GM23338 (cell line): ENCODE measurements around the gene SLC6A19. TPM values are rescaled to one million over a fixed set of nuclear protein-coding genes. Genes with fewer than 3 reads are reported as not detected.

ENCODE experiments used
- ATAC-seq: fragments of 200-7000 bp; cut with Tn5 transposase; 3 replicates; pipeline ENCODE4 v1.9.1; 2020
- DNase-seq: peaks from one replicate; pipeline ENCODE4 v3.0.0-alpha.2; 2015; ENCODE audit warnings: low spot score
- H2AFZ ChIP-seq: fragments of 200-600 bp; sonication (generic); 2 replicates; pipeline ENCODE4 v1.8.0; 2016; ENCODE audit warnings: antibody characterized with exemption, mild to moderate bottlenecking, moderate library complexity
- H3F3A ChIP-seq: fragments of 200-600 bp; sonication (generic); replicated peaks from 2 replicates; pipeline ENCODE4 v1.8.0; 2017; ENCODE audit warnings: antibody characterized with exemption, mixed run types, low read depth
- H3K27ac ChIP-seq: fragments of 200-600 bp; sonication (generic); 2 replicates; pipeline ENCODE4 v1.6.1; 2016; ENCODE audit warnings: low read depth
- H3K27me3 ChIP-seq: fragments of 200-600 bp; sonication (generic); 2 replicates; pipeline ENCODE4 v1.8.0; 2016; ENCODE audit warnings: mild to moderate bottlenecking, mixed run types, moderate library complexity; ENCODE audit not compliant: insufficient read depth
- H3K36me3 ChIP-seq: fragments of 200-600 bp; sonication (generic); 2 replicates; pipeline ENCODE4 v1.8.0; 2016; ENCODE audit warnings: mild to moderate bottlenecking; ENCODE audit not compliant: insufficient read depth
- H3K4me1 ChIP-seq: fragments of 200-600 bp; sonication (generic); 2 replicates; pipeline ENCODE4 v1.8.0; 2016; ENCODE audit warnings: mild to moderate bottlenecking, moderate library complexity; ENCODE audit not compliant: insufficient read depth
- H3K4me2 ChIP-seq: fragments of 200-600 bp; sonication (generic); 2 replicates; pipeline ENCODE4 v1.7.1; 2017; ENCODE audit warnings: mixed run types
- H3K4me3 ChIP-seq: fragments of 200-600 bp; sonication (generic); 2 replicates; pipeline ENCODE4 v1.6.1; 2016; ENCODE audit warnings: mixed run types
- H3K79me2 ChIP-seq: fragments of 200-600 bp; sonication (generic); replicated peaks from 2 replicates; pipeline ENCODE4 v1.8.0; 2017; ENCODE audit warnings: mild to moderate bottlenecking; ENCODE audit not compliant: insufficient read depth
- H3K9me2 ChIP-seq: fragments of 200-600 bp; sonication (generic); 2 replicates; pipeline ENCODE4 v1.8.0; 2017; ENCODE audit not compliant: insufficient read depth
- H4K20me1 ChIP-seq: fragments of 200-600 bp; sonication (generic); replicated peaks from 2 replicates; pipeline ENCODE4 v1.8.0; 2017; ENCODE audit warnings: mild to moderate bottlenecking; ENCODE audit not compliant: insufficient read depth
- H3K27ac Mint-ChIP-seq: 2 replicates; pipeline ENCODE4 v1.8.0; 2020; ENCODE audit warnings: inconsistent platforms, mild to moderate bottlenecking, moderate library complexity, mixed read lengths
- H3K27me3 Mint-ChIP-seq: 3 replicates; pipeline ENCODE4 v1.8.0; 2022; ENCODE audit warnings: low read depth, mild to moderate bottlenecking, moderate library complexity, mixed read lengths, inconsistent platforms; ENCODE audit not compliant: insufficient read depth, poor library complexity
- H3K36me3 Mint-ChIP-seq: 3 replicates; pipeline ENCODE4 v1.8.0; 2021; ENCODE audit warnings: low read depth, mild to moderate bottlenecking, inconsistent platforms, moderate library complexity, mixed read lengths
- H3K4me1 Mint-ChIP-seq: 3 replicates; pipeline ENCODE4 v1.8.0; 2020; ENCODE audit warnings: mild to moderate bottlenecking, inconsistent platforms, mixed read lengths
- H3K4me3 Mint-ChIP-seq: 3 replicates; pipeline ENCODE4 v1.8.0; 2021; ENCODE audit warnings: moderate library complexity, mild to moderate bottlenecking, inconsistent platforms, mixed read lengths
- H3K9me3 Mint-ChIP-seq: 3 replicates; pipeline ENCODE4 v1.8.0; 2020; ENCODE audit warnings: moderate library complexity, mild to moderate bottlenecking, inconsistent platforms, mixed read lengths
- CREB1 ChIP-seq: fragments of 250-450 bp; sonication (Bioruptor Pico); IDR thresholded peaks from 2 replicates; pipeline ENCODE4 v1.5.0; 2020; ENCODE audit warnings: low read depth, mild to moderate bottlenecking, moderate library complexity
- EZH2phosphoT487 ChIP-seq: fragments of 200-600 bp; sonication (generic); IDR thresholded peaks from one replicate; pipeline ENCODE4 v1.8.1; 2018; ENCODE audit warnings: antibody characterized with exemption; ENCODE audit not compliant: unreplicated experiment
- NANOG ChIP-seq: IDR thresholded peaks from 2 replicates; pipeline ENCODE4 v1.6.1; 2016; ENCODE audit warnings: antibody characterized with exemption, borderline replicate concordance
- POLR2AphosphoS5 ChIP-seq: IDR thresholded peaks from 2 replicates; pipeline ENCODE4 v1.6.1; 2016; ENCODE audit warnings: antibody characterized with exemption, low read depth
- ZNF331 ChIP-seq: fragments of 250-450 bp; sonication (Bioruptor Pico); IDR thresholded peaks from 2 replicates; pipeline ENCODE4 v1.5.0; 2020; ENCODE audit warnings: low read depth, mild to moderate bottlenecking, moderate library complexity
- polyA plus RNA-seq: library from polyadenylated mRNA; unstranded; fragments of >200 nt; fragmentation: Nextera tagmentation; extraction: Ambion mirVana; gene quantifications from 2 replicates; pipeline ENCODE4 v1.2.1, GENCODE V29; 2016
- total RNA-seq: library from RNA; depleted of rRNA; stranded (reverse); fragments of >200 nt; shearing (Covaris generic); gene quantifications from 2 replicates; pipeline ENCODE4 v1.2.3, GENCODE V29; 2014
- TF ChIP-seq, protein P1 (sequence below): fragments of 250-450 bp; sonication (Bioruptor Pico); IDR thresholded peaks from 2 replicates; pipeline ENCODE4 v1.5.0; 2020; ENCODE audit warnings: mild to moderate bottlenecking, moderate library complexity
- TF ChIP-seq, protein P2 (sequence below): IDR thresholded peaks from 2 replicates; pipeline ENCODE4 v1.6.1; 2016; ENCODE audit warnings: antibody characterized with exemption

SLC6A19 gene
- total and polyA plus RNA-seq, 2 experiments from 2014 or later, result not detected

DNA sequence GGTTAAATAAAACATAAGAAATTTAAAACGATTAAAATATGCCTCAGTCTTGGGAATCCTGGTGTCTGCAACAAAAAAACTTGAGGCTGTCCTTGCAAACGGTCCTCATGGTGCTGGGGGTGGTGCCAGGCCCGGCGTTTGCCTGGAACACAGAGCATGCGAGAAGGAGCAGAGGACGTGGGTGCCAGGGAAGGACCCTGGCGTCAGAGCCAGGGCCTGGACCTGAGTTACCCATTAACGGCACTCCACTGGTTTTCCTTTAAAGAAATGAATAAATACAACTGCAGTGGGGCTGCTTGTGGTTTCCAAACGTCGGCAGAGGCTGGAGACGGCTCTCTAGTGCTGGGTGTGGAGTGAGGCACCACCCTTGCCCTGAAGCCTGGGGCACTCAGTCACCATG is 23.7 kb downstream of the SLC6A19 start, which contains the start of gene SLC6A18 (continued):
- TF ChIP-seq, protein P1, sequence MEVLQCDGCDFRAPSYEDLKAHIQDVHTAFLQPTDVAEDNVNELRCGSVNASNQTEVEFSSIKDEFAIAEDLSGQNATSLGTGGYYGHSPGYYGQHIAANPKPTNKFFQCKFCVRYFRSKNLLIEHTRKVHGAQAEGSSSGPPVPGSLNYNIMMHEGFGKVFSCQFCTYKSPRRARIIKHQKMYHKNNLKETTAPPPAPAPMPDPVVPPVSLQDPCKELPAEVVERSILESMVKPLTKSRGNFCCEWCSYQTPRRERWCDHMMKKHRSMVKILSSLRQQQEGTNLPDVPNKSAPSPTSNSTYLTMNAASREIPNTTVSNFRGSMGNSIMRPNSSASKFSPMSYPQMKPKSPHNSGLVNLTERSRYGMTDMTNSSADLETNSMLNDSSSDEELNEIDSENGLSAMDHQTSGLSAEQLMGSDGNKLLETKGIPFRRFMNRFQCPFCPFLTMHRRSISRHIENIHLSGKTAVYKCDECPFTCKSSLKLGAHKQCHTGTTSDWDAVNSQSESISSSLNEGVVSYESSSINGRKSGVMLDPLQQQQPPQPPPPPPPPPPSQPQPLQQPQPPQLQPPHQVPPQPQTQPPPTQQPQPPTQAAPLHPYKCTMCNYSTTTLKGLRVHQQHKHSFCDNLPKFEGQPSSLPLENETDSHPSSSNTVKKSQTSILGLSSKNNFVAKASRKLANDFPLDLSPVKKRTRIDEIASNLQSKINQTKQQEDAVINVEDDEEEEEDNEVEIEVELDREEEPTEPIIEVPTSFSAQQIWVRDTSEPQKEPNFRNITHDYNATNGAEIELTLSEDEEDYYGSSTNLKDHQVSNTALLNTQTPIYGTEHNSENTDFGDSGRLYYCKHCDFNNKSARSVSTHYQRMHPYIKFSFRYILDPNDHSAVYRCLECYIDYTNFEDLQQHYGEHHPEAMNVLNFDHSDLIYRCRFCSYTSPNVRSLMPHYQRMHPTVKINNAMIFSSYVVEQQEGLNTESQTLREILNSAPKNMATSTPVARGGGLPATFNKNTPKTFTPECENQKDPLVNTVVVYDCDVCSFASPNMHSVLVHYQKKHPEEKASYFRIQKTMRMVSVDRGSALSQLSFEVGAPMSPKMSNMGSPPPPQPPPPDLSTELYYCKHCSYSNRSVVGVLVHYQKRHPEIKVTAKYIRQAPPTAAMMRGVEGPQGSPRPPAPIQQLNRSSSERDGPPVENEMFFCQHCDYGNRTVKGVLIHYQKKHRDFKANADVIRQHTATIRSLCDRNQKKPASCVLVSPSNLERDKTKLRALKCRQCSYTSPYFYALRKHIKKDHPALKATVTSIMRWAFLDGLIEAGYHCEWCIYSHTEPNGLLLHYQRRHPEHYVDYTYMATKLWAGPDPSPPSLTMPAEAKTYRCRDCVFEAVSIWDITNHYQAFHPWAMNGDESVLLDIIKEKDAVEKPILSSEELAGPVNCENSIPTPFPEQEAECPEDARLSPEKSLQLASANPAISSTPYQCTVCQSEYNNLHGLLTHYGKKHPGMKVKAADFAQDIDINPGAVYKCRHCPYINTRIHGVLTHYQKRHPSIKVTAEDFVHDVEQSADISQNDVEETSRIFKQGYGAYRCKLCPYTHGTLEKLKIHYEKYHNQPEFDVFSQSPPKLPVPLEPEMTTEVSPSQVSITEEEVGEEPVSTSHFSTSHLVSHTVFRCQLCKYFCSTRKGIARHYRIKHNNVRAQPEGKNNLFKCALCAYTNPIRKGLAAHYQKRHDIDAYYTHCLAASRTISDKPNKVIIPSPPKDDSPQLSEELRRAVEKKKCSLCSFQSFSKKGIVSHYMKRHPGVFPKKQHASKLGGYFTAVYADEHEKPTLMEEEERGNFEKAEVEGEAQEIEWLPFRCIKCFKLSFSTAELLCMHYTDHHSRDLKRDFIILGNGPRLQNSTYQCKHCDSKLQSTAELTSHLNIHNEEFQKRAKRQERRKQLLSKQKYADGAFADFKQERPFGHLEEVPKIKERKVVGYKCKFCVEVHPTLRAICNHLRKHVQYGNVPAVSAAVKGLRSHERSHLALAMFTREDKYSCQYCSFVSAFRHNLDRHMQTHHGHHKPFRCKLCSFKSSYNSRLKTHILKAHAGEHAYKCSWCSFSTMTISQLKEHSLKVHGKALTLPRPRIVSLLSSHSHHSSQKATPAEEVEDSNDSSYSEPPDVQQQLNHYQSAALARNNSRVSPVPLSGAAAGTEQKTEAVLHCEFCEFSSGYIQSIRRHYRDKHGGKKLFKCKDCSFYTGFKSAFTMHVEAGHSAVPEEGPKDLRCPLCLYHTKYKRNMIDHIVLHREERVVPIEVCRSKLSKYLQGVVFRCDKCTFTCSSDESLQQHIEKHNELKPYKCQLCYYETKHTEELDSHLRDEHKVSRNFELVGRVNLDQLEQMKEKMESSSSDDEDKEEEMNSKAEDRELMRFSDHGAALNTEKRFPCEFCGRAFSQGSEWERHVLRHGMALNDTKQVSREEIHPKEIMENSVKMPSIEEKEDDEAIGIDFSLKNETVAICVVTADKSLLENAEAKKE (CRISPR knock-in tag), result no peak
- TF ChIP-seq ZNF331 (CRISPR knock-in tag), result no peak
- TF ChIP-seq EZH2phosphoT487, result no peak
- TF ChIP-seq, protein P2, sequence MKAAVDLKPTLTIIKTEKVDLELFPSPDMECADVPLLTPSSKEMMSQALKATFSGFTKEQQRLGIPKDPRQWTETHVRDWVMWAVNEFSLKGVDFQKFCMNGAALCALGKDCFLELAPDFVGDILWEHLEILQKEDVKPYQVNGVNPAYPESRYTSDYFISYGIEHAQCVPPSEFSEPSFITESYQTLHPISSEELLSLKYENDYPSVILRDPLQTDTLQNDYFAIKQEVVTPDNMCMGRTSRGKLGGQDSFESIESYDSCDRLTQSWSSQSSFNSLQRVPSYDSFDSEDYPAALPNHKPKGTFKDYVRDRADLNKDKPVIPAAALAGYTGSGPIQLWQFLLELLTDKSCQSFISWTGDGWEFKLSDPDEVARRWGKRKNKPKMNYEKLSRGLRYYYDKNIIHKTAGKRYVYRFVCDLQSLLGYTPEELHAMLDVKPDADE, result no peak
- no peak for TF ChIP-seq NANOG
- no peak for TF ChIP-seq POLR2AphosphoS5
- no peak for TF ChIP-seq CREB1 (CRISPR knock-in tag)

DNA sequence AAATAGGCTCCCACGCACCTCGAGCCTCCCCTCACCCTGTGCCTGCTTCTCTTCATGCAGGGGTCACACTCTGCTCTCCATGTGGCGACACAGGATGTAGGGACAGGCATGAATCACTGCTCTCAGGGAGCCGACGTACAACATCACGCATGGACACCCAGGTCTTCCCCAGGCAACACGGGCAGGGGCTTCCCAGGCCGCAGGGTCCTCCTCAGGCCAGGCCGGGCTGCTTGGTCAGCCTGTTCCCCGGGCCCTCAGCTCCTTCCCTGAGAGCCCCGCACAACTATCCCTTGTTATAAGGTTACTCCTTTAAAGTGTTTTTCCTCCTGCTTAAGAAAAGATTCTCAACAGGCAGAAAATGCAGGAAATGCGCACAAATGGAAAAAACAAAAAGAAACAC is 24.8 kb downstream of the SLC6A19 start:
- Histone ChIP-seq H3K9me2 (peaks cover 4% of the 10 kb centered on the region; the same call in 1 of the 2 replicates), H3K36me3 (no peaks in the 10 kb centered on the region), H3K4me3 (no peak overlapping the region), H3K79me2 (no peaks in the 10 kb centered on the region), H3K27me3 (no peaks in the 10 kb centered on the region), H3K4me1 (no peaks in the 10 kb centered on the region), H2AFZ (no peak overlapping the region), H3K27ac (no peak overlapping the region), H3F3A (peaks cover 10% of the 10 kb centered on the region), H4K20me1 (no peaks in the 10 kb centered on the region), H3K4me2 (no peak overlapping the region)
- Mint-ChIP-seq H3K4me1 (peaks cover 20% of the 10 kb centered on the region), H3K27me3 (peaks cover 16% of the 10 kb centered on the region), H3K9me3 (no peaks in the 10 kb centered on the region; the same call in 2 of the 3 replicates), H3K4me3 (no peak overlapping the region), H3K36me3 (no peaks in the 10 kb centered on the region), H3K27ac (peak overlapping the region; percentile 65; the same call in 1 of the 2 replicates)
- DNase-seq (no peak), ATAC-seq (no peak)
- TF ChIP-seq, protein P1 (CRISPR knock-in tag), result no peak
